ENCODE results near the gene ART3.

The ART3 gene

DNA sequence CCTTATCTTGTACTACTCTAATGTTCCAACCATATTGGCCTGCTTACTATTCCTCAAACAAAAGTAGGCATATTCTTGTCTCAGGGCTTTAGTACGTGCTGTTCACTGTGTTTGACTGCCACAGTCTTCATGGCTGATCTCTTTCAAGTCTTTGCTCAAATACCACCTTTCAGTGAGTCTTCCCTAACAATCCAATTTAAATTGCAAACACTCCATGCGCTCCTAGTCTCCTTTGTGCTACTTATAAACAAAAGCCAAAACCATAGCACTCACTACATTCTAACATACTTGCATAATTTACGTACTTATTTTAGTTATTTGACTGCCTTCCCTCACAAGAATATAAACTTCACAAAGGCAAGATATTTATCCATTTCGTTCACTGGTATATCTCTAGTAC lies 1.7 kb upstream of the ART3 start:
- DNase-seq = no peak

DNA sequence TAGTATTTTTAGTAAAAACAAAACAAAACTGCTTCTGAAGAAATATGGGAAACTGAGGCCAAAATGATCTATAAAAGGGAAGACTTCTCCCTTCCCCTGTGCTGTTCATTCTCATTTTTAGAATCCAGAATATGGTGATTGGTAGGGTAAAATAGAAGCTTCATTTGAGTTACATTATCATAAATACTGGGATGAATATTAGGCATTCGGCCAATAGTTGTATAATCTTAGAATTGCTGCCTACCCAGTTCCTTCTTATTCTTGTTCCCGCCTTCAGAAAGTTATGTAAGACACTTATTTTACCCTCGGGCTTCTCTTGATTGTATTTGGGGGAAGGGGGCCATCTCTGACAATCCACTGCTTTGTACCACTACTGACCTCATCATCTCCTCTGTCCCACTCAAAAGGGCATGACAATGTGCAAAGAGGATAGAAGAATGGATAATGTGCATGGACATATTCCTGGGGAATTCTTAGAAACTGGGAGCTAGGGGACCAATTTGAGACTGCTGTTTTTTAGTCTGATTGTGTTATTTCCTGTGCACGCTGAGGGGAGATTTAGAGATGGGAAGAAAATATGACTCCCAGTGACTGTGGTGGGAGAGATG lies 588 bp downstream of the ART3 start:
- DNase-seq = no peak

DNA sequence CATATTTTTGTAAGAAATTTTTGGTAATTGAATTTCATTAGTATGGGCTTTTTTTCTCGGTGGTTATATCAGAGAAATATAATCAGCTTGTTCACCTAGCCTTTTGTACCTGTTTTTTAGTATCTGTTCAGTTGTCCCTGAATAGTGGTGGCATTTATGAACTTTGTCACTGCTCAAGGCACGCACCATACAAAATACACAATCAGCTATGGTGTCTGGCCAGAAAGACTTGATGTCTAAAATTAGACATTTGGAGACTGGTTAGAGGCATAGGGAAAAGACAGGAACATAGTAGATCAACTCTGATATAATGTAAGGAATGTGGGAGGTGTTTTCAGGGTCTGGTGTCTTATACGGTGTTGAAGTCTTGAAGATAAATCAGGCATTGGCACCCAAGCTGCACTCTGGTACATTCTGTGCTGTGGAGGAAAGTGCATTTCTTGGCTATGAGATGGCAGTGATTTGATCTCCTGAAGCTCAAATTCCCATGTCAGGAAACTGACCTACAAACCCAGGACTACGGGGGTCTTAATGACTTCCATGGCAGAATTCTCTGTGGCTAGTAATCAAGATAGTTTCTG lies 3.6 kb downstream of the ART3 start:
- DNase-seq = no peak

DNA sequence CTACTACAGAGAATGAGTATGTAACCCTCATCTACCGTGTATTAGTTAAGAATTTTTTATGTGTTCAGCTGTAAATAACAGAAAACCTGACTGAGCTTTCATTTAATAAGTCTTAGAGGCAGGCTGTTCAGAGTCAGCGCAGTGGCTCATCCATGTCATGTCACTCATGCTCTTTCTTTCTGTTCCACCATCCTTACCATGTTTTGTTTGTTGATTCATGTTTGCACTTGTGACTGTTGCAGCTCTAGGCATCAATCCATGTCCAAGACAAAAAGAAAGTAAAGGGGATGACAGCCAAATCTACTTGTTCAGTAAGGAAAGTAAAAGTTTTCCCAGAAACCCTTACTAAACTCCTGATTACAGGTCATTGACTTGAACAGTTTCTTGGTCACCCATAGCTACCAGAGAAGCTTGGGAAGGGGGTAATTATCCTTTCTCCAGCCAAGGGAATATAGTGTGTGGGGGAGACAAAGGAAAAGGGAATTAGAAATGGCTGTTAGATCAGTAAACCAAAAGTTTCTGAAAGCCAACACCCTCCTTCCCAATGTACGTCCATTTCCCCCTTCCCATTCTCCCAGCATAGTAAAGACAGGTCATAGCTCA lies 9.0 kb downstream of the ART3 start:
- no peak for DNase-seq

DNA sequence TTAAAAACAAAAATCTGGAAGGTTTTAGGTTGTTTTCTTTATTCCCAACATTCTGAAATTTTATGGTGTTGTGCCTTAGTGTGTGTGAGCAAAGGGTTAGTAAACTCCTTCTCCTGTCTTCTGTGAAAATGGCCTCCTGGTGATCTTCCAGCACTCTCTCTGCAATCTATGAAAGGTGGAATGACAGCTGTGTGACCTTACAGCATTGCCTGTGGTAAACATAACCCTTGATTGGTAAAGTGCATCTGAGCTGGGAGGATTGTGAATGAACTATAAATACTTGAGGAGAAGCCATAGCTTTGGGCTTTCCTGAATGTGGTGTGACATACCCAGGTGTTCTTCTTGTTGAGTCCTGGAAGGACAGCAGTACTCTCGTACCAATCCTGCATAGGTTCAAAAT lies 10.0 kb downstream of the ART3 start:
- DNase-seq = no peak

DNA sequence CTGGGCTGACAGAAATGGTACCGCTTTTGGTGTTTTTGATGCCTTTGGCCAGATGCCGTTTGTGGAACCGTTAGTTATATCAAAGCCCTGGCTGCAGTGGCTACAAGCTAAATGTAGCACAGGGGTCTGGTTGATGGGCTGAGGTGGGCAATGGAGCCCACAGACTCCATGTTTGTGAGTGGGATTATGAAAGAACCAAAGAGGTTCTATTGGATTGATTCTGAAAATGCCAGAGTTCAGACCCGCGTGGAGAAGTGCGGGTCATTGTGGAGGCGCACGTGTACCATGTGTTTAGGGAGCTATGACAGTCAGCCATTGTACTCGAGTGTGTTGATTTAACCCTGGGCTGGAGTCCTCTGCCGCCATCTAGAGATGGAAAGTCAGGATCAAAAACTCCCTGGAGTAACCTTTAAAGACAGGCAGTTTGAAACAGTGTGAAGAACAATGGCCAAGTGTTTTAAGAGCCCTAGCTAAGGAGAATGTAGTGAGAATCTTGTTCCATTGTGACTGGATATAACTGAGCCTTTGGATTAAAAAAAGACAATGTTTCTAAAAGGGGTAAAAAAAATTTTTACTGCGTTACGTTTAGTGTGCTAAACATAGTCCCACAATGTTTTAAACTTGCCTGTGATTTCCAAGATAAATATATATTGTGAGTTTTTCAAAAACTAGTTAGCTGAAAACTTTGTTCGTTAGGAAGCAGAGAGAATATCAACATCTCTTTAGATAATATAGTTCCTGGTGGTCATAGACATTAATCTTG lies 12.7 kb downstream of the ART3 start:
- peak; percentile 56 to 64 (median 59) for DNase-seq

DNA sequence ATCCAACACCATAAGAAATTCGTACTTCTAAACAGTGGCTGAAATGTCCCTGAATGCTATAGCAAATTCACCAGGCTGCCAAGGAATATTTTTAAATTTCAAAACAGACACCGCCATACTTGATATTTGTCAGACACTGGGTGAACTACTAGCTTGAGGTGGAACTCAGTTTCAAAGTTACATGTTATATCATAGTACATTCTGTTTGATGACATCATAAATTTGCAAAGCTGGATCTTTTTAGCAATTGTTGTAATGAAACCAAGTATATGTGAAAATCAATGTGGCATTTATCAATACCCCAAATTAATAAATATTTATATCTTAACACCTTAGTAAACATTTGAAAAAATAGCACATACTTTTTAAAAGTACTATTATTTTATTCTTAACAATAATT lies 14.2 kb downstream of the ART3 start:
- DNase-seq = no peak

DNA sequence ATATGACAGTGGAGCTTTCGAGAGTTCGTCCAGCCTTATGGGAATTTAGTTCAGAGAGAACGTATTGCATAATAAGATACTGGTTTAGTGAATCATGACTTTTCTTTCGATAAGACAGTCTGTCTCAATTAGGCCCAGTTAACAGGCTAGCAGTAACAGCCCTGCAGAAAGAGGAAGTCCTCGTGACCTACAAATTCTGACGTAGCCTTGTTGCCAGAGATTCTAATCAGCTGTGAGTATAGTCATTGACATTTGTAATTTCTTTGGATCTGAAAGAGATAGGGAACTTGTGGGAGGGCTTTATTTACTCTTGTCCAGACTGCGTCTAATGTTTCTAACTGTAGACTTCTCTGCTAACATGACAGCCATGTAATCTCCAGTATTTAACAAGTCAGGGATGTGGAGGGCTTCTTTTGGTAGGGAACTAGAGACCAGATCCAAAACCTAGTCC lies 15.8 kb downstream of the ART3 start:
- peak; percentile 89 to 99 (median 97) for DNase-seq

DNA sequence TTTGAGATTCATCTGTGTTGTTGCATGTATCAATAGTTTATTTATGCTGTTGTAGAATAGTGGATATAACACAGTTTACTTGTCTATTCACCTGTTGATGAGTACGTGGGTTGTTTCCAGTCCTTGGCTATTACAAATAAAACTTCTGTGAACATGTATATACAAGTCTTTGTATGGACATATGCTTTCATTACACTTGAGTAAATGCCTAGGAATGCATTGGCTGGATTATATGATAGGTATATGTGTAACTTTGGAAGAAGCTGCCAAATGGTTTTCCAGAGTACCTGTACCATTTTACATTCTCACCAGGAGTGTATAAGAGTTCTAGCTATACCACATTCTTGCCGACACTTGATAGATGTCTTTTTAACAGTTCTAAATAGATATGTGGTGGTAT lies 16.5 kb downstream of the ART3 start:
- DNase-seq = no peak

DNA sequence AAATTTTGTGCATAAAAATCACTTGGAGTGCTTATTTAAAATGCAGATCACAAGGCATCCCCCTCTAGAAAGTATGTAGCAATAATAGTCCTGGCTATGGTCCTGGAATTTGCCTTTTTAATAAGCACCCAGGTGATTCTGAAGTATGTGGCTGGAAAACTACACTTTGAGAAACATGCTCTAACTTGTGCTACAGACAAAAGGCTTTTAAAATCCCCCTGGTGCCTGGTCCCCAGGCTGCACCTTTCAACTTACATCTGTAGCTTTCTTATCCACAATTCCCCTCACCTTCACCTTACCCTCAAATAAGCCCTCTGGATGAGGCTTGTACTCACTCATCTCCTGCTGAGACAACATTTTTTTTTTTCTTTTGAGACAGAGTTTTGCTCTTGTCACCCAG lies 21.1 kb downstream of the ART3 start:
- no peak for DNase-seq

DNA sequence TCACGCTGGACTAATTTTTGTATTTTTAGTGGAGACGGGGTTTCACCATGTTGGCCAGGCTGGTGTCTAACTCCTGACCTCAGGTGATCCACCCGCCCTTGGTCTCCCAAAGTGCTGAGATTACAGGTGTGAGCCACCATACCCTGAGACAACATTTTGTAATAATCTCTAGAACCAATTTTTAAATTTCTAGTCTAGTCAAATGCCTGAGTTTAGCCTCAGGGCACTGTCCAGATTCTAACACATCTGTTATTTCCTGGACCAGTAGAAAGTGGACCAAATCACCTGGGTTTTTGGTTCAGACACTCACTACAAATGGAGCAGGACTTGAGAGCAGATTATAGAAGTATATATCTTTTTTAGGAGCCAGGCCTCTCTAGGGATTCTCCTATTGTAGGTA lies 21.6 kb downstream of the ART3 start:
- no peak for DNase-seq

DNA sequence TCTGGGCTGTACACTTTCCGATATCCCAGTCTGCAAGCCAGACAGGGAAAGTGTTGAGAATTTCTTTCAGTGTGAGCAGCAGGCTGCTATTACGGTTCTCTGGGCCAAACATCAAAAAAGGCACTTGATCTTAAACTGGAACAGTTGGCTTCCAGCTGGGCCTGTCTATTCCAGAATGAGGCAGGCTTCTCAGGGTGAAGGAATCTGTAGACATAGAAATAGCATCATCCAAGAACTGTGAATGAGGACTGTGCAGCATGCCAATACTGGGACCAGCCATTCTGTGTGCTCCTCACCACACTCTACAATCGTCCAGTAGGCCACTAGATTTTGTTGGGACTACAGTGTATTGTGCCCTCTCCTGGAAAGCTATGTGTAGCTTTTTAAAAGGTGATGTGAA lies 31.1 kb downstream of the ART3 start:
- no peak for DNase-seq

DNA sequence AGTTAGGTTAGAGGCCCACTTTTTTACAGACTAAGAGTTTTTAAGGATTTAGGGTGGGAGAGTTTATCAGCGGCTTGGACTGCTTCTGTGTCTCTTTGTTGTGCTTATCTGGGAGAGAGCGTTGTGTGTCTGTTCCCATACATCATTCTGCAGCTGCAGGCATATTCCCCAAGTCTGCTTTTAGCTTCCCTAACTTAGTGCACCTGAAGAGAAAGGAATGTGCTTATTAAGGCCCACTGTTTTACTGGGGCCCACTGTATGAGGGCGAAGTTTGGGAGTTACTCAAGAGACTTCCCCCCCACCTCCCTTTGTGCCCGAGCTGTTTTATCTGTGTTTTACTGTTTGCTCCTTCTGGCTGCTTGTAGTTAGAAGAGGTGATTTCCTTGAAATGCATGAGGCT lies 31.9 kb downstream of the ART3 start:
- DNase-seq = no peak

DNA sequence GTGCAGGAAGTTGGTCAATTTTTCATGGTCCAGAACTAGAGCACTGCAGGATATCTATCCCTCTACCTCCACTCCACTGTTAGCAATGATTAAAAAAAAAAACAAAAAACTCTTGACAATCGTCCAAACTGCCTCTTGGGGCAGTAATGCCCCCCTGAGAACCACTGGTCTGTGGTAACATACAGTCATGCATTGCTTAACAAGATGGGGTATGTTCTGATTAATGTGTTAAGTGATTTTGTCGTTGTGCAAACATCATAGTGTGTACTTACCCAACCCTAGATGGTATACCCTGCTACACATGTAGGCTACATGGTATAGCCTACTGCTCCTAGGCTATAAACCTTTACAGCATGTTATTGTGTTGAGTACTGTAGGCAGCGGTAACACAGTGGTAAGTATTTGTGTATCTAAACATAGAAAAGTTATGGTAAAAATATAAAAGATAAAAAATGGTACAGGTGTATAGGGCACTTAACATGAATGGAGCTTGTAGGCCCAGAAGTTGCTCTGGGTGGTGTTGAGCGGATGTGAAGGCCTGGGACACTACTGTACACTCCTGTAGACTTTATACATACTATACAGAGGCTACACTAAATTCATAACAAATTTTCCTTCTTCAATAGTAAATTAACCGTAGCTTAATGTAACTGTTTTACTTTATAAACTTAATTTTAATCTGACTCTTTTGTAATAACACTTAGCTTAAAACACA lies 34.1 kb downstream of the ART3 start:
- DNase-seq = peak; percentile 34 to 47 (median 46)

DNA sequence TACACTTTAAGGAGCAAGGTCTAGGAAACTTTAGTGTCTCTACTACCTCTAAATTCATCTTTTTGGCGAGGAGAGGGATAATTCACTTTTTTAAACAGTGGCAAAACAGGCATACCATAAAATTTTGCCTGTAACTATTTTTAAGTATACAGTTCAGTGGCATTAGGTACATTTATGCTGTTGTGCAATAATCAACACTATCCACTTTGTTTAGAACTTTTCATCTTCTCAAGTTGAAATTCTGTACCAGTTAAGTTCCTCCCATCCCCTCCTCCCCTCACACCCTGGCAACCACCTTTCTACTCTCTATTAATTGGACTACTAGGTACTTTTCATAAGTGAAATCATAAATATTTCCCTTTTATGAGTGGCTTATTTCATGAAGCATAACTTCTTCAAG lies 42.3 kb downstream of the ART3 start:
- DNase-seq = no peak

DNA sequence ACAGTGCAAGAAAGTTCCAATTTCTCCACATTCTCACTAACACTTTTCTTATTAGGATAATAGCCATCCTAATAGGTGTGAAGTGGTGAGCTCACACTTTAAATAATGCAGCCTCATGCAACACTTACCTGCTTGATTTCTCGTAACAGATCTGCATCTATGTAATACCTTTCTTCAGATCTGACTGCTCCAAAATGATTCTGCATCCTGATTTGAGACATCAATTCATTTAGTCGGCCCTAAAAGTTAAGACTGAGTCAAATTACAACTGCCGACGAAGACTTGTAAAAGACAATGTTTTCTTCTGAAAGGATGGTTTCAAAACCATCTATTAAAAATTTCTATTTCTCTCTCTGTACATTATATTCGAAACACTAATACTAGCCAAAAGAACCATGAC lies 43.0 kb downstream of the ART3 start:
- DNase-seq = no peak

DNA sequence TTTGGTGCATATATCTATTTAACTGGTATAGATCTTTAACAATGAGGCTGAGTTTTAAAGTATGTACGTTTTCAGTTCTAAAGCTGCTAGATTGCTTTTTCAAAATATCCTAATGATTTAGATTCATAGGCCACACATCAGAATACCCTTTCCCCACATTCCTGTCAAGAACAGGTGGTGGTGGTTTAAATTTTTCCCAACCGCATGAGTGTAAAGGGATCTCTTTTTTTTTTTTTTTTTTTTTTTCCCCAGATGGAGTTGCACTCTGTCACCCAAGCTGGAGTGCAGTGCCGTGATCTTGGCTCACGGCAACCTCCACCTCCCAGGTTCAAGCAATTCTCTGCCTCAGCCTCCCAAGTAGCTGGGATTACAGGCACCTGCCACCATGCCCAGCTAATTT lies 45.7 kb downstream of the ART3 start:
- DNase-seq = no peak

DNA sequence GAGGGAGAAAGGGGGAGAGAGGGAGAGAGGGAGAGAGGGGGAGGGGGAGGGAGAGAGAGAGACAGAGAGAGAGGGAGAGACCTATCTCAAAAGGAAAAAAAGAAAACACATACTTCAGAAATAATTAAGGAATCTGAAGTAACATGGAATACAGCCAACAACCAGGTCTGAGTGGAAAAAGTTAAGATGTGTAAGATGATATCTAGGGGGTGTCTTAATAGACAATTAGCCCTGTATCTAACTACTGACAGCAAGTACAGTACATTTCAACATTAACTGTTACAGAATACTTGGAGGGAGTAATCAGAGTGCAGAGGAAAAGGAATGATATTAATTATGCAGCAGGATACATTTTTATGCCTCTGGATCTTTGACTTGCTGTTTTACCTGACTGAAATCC lies 51.3 kb downstream of the ART3 start:
- DNase-seq = no peak

DNA sequence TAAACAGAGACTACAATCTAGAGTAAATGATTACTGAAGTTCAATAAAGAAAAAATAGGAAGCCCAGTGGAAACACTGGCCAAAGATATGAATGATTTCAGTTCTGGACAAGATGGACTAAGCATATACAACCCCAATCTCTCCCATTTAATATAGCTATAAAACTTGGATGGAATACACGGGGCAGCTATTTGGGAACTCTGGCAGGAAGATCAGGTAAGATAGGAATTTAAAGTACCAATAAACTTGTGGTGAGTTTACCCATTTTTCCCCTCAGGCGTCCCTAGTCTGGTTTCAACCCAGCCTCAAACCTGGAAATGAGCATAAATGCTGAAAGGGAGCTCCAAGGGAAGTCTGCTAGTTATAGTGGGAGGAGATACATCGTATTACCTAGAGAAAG lies 53.2 kb downstream of the ART3 start:
- no peak for DNase-seq

DNA sequence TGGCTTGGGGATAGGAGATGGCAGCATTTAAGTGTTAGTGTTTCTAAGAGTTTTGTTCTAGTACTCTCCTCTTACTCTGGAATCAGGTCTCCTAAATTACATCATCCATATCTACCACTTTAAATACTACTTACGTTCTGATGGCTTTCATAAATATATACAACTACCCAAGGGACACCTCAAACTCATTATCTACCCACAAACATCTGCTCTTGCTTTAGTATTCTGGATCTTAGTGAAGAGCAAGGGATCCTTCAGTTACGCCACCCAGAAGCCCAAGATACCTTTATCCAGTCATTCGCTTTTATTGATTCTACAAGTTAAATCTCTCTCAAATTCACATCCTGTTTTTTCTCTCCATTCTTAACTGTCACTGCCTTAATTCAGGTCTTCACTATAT lies 66.7 kb downstream of the ART3 start:
- no peak for DNase-seq

DNA sequence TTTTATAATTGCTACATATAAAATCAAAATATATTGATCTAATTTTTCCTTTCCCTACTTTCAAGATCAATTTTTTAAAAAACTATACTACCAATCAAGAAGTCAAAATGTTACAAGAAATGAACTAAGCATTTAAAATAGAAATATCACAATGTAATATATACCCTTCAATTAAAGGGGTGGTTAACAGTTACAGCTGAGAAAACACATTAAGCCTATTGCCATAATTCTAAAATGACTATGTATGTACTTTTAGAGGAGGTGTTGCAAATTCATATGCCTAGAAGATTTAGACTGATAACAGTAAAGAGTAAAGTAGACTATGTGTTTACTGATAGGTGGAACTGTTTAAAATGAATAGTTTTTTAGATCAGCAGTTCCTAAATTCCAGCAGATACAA lies 70.0 kb downstream of the ART3 start:
- no peak for DNase-seq

DNA sequence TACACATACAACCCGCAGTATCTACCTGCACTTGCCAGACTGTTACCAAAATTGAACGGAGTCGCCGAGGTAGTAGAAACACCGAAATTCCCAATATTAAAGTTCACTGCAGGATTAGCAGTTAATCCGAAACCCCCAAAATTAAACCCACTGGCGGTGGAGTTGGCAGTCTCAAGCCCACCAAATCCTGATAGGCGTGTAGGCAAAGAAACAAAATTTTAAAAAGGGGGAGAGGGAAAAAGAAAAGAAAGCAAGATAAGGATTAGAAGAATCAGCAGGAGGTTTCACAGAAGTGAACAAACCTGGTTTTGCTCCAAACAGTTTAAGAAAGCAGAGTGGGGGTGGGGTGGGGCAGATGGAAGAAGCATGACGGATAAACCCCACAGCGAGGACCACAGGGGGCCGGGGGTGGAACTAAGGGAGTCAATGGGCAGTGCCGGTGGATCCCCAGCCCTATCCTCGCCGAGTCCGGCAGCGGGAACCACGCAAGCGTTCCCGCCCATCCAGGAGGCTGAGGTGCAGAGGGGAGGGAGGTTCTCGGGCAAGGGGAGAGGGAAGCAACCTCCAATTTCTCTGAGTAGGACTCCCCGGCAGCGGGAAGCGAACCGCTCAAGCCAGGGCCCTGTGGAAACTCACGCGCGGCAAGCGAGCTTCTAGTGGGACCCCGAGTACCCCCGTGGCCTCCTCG lies 73.1 kb downstream of the ART3 start:
- DNase-seq = peak; percentile 68 to 82 (median 69)

Data from suppressor macrophage treated with lipopolysaccharide for 1 hour (primary cell).